ENCODE results near the gene SRD5A1. TPM values are rescaled to one million over a fixed set of nuclear protein-coding genes. Genes with fewer than 3 reads are reported as not detected.

SRD5A1 gene
- total RNA-seq, 5 donors from 2014 or later (not counting 1 experiment from before 2014, with no cell fraction given) = 2.3 to 13.6 (median 9.6) TPM

GRCh38 chr5:6705959-6706358, 72.7 kb downstream of the SRD5A1 start:
- ATAC-seq (replicated peaks in 1 of 4) = no peak

GRCh38 chr5:6707852-6708251, 74.6 kb downstream of the SRD5A1 start:
- H3K36me3 Mint-ChIP-seq = no peaks in the 10 kb centered on the region
- Histone ChIP-seq H3K36me3 (ENCODE audit: control insufficient read depth in 2 of 2, extremely low read depth in 1 of 2, insufficient read depth in 1 of 2, low read length in 1 of 2) (no peaks in the 10 kb centered on the region), H3K27ac (ENCODE audit: low read length) (no peak overlapping the region), H3K9me3 (no peaks in the 10 kb centered on the region), H3K27me3 (replicated peaks in 1 of 2; ENCODE audit: control insufficient read depth in 2 of 2, extremely low read depth in 1 of 2, insufficient read depth in 2 of 2, low read length in 1 of 2) (peaks cover 0 to 8% of the 10 kb centered on the region in 2 experiments), H3K4me3 (ENCODE audit: control insufficient read depth in 1 of 2, extremely low read depth in 1 of 2, low read length in 1 of 2) (no peak overlapping the region), H3K4me1 (ENCODE audit: control insufficient read depth in 1 of 2, extremely low read depth in 1 of 2, insufficient read depth in 2 of 2, low read length in 2 of 2) (peaks cover 2 to 9% of the 10 kb centered on the region in 2 experiments)
- ChIA-PET CTCF (no interaction called here), POLR2A (no interaction called here)
- no peak for DNase-seq
- H3K4me3 Mint-ChIP-seq = no peak overlapping the region
- H3K4me1 Mint-ChIP-seq = peaks cover 7 to 8% (median 8%) of the 10 kb centered on the region in 3 donors
- no peak overlapping the region for H3K27ac Mint-ChIP-seq
- ATAC-seq (replicated peaks in 1 of 4) = no peak
- no peaks in the 10 kb centered on the region for H3K9me3 Mint-ChIP-seq
- 53% methylated on average over 3 of the region's 6 CpGs for WGBS (ENCODE audit: insufficient coverage)
- H3K27me3 Mint-ChIP-seq = peaks cover 0 to 1% of the 10 kb centered on the region in 2 donors

More at GRCh38 chr5:6705959-6706358, 72.7 kb downstream of the SRD5A1 start:
- peaks cover 0 to 1% (median 0%) of the 10 kb centered on the region in 3 donors for H3K4me1 Mint-ChIP-seq
- no peak overlapping the region for H3K27ac ChIP-seq (ENCODE audit: low read length)
- H3K4me3 ChIP-seq (ENCODE audit: control insufficient read depth in 1 of 2, extremely low read depth in 1 of 2, low read length in 1 of 2) = no peak overlapping the region
- WGBS (ENCODE audit: insufficient coverage) = 96% methylated on average over 4 of the region's 5 CpGs
- DNase-seq = no peak
- peaks cover 3 to 8% of the 10 kb centered on the region in 2 donors for H3K27me3 Mint-ChIP-seq
- no peak overlapping the region for H3K4me3 Mint-ChIP-seq
- POLR2A ChIA-PET = no interaction called here
- no peaks in the 10 kb centered on the region for H3K4me1 ChIP-seq (ENCODE audit: control insufficient read depth in 1 of 2, extremely low read depth in 1 of 2, insufficient read depth in 2 of 2, low read length in 2 of 2)
- no peaks in the 10 kb centered on the region for H3K36me3 Mint-ChIP-seq
- no peaks in the 10 kb centered on the region for H3K9me3 ChIP-seq
- no peaks in the 10 kb centered on the region for H3K9me3 Mint-ChIP-seq
- no peaks in the 10 kb centered on the region for H3K36me3 ChIP-seq (ENCODE audit: control insufficient read depth in 2 of 2, extremely low read depth in 1 of 2, insufficient read depth in 1 of 2, low read length in 1 of 2)
- no peak overlapping the region for H3K27ac Mint-ChIP-seq
- CTCF ChIA-PET = no interaction called here
- peaks cover 0 to 12% of the 10 kb centered on the region in 2 experiments for H3K27me3 ChIP-seq (replicated peaks in 1 of 2; ENCODE audit: control insufficient read depth in 2 of 2, extremely low read depth in 1 of 2, insufficient read depth in 2 of 2, low read length in 1 of 2)

- DNase-seq (no peak), ATAC-seq (replicated peaks in 1 of 4) (no peak)
- WGBS (ENCODE audit: insufficient coverage) = 100% methylated on average over 1 of the region's 1 CpG
- Histone ChIP-seq H3K9me3 (no peaks in the 10 kb centered on the region), H3K36me3 (ENCODE audit: control insufficient read depth in 2 of 2, extremely low read depth in 1 of 2, insufficient read depth in 1 of 2, low read length in 1 of 2) (no peaks in the 10 kb centered on the region), H3K4me1 (ENCODE audit: control insufficient read depth in 1 of 2, extremely low read depth in 1 of 2, insufficient read depth in 2 of 2, low read length in 2 of 2) (peaks cover 2 to 9% of the 10 kb centered on the region in 2 experiments), H3K27me3 (replicated peaks in 1 of 2; ENCODE audit: control insufficient read depth in 2 of 2, extremely low read depth in 1 of 2, insufficient read depth in 2 of 2, low read length in 1 of 2) (peaks cover 0 to 8% of the 10 kb centered on the region in 2 experiments), H3K4me3 (ENCODE audit: control insufficient read depth in 1 of 2, extremely low read depth in 1 of 2, low read length in 1 of 2) (no peak overlapping the region), H3K27ac (ENCODE audit: low read length) (no peak overlapping the region)
- no peaks in the 10 kb centered on the region for H3K9me3 Mint-ChIP-seq
- H3K27ac Mint-ChIP-seq = no peak overlapping the region
- CTCF ChIA-PET = interaction anchor here in 1 of 2 donors (1.1 kb wide), 1 partner anchor 1291 kb away, joined by 3 read pairs; no protein-coding TSS in a partner anchor
- POLR2A ChIA-PET = no interaction called here
- no peaks in the 10 kb centered on the region for H3K36me3 Mint-ChIP-seq
- no peak overlapping the region for H3K4me3 Mint-ChIP-seq
- H3K27me3 Mint-ChIP-seq = peaks cover 0 to 1% of the 10 kb centered on the region in 2 donors
- H3K4me1 Mint-ChIP-seq = peaks cover 7 to 8% (median 8%) of the 10 kb centered on the region in 3 donors
These were observed 75.6 kb downstream of the SRD5A1 start for GRCh38 chr5:6708814-6709213.

- DNase-seq = no peak
- POLR2A ChIA-PET = no interaction called here
- H3K27me3 Mint-ChIP-seq = no peaks in the 10 kb centered on the region
- no peak overlapping the region for H3K4me3 ChIP-seq (ENCODE audit: control insufficient read depth in 1 of 2, extremely low read depth in 1 of 2, low read length in 1 of 2)
- peaks cover 0 to 4% of the 10 kb centered on the region in 2 experiments for H3K27me3 ChIP-seq (replicated peaks in 1 of 2; ENCODE audit: control insufficient read depth in 2 of 2, extremely low read depth in 1 of 2, insufficient read depth in 2 of 2, low read length in 1 of 2)
- H3K9me3 Mint-ChIP-seq = no peaks in the 10 kb centered on the region
- WGBS (ENCODE audit: insufficient coverage) = no CpG with 5 or more reads among the region's 5 CpGs
- peaks cover 8 to 10% (median 9%) of the 10 kb centered on the region in 3 donors for H3K4me1 Mint-ChIP-seq
- H3K4me1 ChIP-seq (ENCODE audit: control insufficient read depth in 1 of 2, extremely low read depth in 1 of 2, insufficient read depth in 2 of 2, low read length in 2 of 2) = peaks cover 4 to 9% of the 10 kb centered on the region in 2 experiments
- ATAC-seq (replicated peaks in 1 of 4) = no peak
- CTCF ChIA-PET = interaction anchor here in 1 of 2 donors (0.6 kb wide), 1 partner anchor 1268 kb away, joined by 3 read pairs; no protein-coding TSS in a partner anchor
- peak overlapping the region in 1 of 3 donors; percentile 84 for H3K4me3 Mint-ChIP-seq
- H3K36me3 ChIP-seq (ENCODE audit: control insufficient read depth in 2 of 2, extremely low read depth in 1 of 2, insufficient read depth in 1 of 2, low read length in 1 of 2) = no peaks in the 10 kb centered on the region
- H3K27ac Mint-ChIP-seq = no peak overlapping the region
- H3K9me3 ChIP-seq = no peaks in the 10 kb centered on the region
- no peak overlapping the region for H3K27ac ChIP-seq (ENCODE audit: low read length)
- H3K36me3 Mint-ChIP-seq = no peaks in the 10 kb centered on the region
These were observed 76.8 kb downstream of the SRD5A1 start for GRCh38 chr5:6710070-6710469.

- POLR2A ChIA-PET = interaction anchor here in 1 of 2 donors (0.6 kb wide), 1 partner anchor 73 kb away, joined by 3 read pairs; no protein-coding TSS in a partner anchor
- Histone ChIP-seq H3K27ac (ENCODE audit: low read length) (no peak overlapping the region), H3K4me1 (ENCODE audit: control insufficient read depth in 1 of 2, extremely low read depth in 1 of 2, insufficient read depth in 2 of 2, low read length in 2 of 2) (peaks cover 11 to 13% of the 10 kb centered on the region in 2 experiments), H3K36me3 (ENCODE audit: control insufficient read depth in 2 of 2, extremely low read depth in 1 of 2, insufficient read depth in 1 of 2, low read length in 1 of 2) (no peaks in the 10 kb centered on the region), H3K27me3 (replicated peaks in 1 of 2; ENCODE audit: control insufficient read depth in 2 of 2, extremely low read depth in 1 of 2, insufficient read depth in 2 of 2, low read length in 1 of 2) (peaks cover 0 to 2% of the 10 kb centered on the region in 2 experiments), H3K9me3 (no peaks in the 10 kb centered on the region), H3K4me3 (ENCODE audit: control insufficient read depth in 1 of 2, extremely low read depth in 1 of 2, low read length in 1 of 2) (no peak overlapping the region)
- CTCF ChIA-PET = interaction anchor here in 1 of 2 donors (0.6 kb wide), 2 partner anchors 1269 to 1293 kb away, joined by 3 to 6 read pairs; no protein-coding TSS in a partner anchor
- peak overlapping the region in 1 of 2 donors; percentile 35 for H3K27ac Mint-ChIP-seq
- ATAC-seq (replicated peaks in 1 of 4) = no peak
- WGBS (ENCODE audit: insufficient coverage) = 89% methylated on average over 10 of the region's 13 CpGs
- no peaks in the 10 kb centered on the region for H3K27me3 Mint-ChIP-seq
- H3K36me3 Mint-ChIP-seq = no peaks in the 10 kb centered on the region
- no peak for DNase-seq
- peak overlapping the region; percentile 47 to 84 (median 59) for H3K4me3 Mint-ChIP-seq
- H3K4me1 Mint-ChIP-seq = peaks cover 8 to 16% (median 13%) of the 10 kb centered on the region in 3 donors
- H3K9me3 Mint-ChIP-seq = no peaks in the 10 kb centered on the region
These were observed 77.5 kb downstream of the SRD5A1 start for GRCh38 chr5:6710551-6711318.

- Histone ChIP-seq H3K27me3 (replicated peaks in 1 of 2; ENCODE audit: control insufficient read depth in 2 of 2, extremely low read depth in 1 of 2, insufficient read depth in 2 of 2, low read length in 1 of 2) (peaks cover 0 to 2% of the 10 kb centered on the region in 2 experiments), H3K36me3 (ENCODE audit: control insufficient read depth in 2 of 2, extremely low read depth in 1 of 2, insufficient read depth in 1 of 2, low read length in 1 of 2) (no peaks in the 10 kb centered on the region), H3K27ac (ENCODE audit: low read length) (peak overlapping the region; percentile 50), H3K4me1 (ENCODE audit: control insufficient read depth in 1 of 2, extremely low read depth in 1 of 2, insufficient read depth in 2 of 2, low read length in 2 of 2) (peaks cover 18 to 22% of the 10 kb centered on the region in 2 experiments), H3K9me3 (no peaks in the 10 kb centered on the region), H3K4me3 (ENCODE audit: control insufficient read depth in 1 of 2, extremely low read depth in 1 of 2, low read length in 1 of 2) (peak overlapping the region; percentile 60 to 82)
- ATAC-seq (replicated peaks in 1 of 4) (no peak), DNase-seq (no peak)
- ChIA-PET CTCF (interaction anchor here in 1 of 2 donors (0.6 kb wide), 1 partner anchor 1294 kb away, joined by 6 read pairs; no protein-coding TSS in a partner anchor), POLR2A (interaction anchor here in 1 of 2 donors (0.6 to 0.7 kb wide), 2 partner anchors 15 to 74 kb away, joined by 3 read pairs; no protein-coding TSS in a partner anchor)
- WGBS (ENCODE audit: insufficient coverage) = 83% methylated on average over 4 of the region's 15 CpGs
- Mint-ChIP-seq H3K36me3 (no peaks in the 10 kb centered on the region), H3K4me1 (peaks cover 17 to 24% (median 20%) of the 10 kb centered on the region in 3 donors), H3K27me3 (no peaks in the 10 kb centered on the region), H3K27ac (peak overlapping the region; percentile 79 to 86), H3K9me3 (no peaks in the 10 kb centered on the region), H3K4me3 (peak overlapping the region; percentile 84 to 86 (median 86))
These were observed 78.3 kb downstream of the SRD5A1 start for GRCh38 chr5:6711409-6712141.
